Left ventricle myocardium inferior (tissue), 1 donor: Measurements from ENCODE around the gene PMFBP1. TPM values are rescaled to one million over a fixed set of nuclear protein-coding genes. Genes with fewer than 3 reads are reported as not detected.

Experiments used
- DNase-seq: peaks from one replicate; pipeline ENCODE4 v3.0.0-alpha.2; 2020
- H3K27ac ChIP-seq: fragments of 200-600 bp; replicated peaks from 2 replicates; pipeline ENCODE4 v1.8.0; 2021
- H3K27me3 ChIP-seq: fragments of 200-600 bp; 2 replicates; pipeline ENCODE4 v1.8.0; 2021; ENCODE audit warnings: low read depth
- H3K36me3 ChIP-seq: fragments of 200-600 bp; 2 replicates; pipeline ENCODE4 v1.8.0; 2021
- H3K4me1 ChIP-seq: fragments of 200-600 bp; 2 replicates; pipeline ENCODE4 v1.8.0; 2021
- H3K4me3 ChIP-seq: fragments of 200-600 bp; 2 replicates; pipeline ENCODE4 v1.8.0; 2021; ENCODE audit warnings: mild to moderate bottlenecking, moderate library complexity
- H3K9me3 ChIP-seq: fragments of 200-600 bp; replicated peaks from 2 replicates; pipeline ENCODE4 v1.8.0; 2021
- intact Hi-C: fragments of 100-400 bp; cut with micrococcal nuclease; formaldehyde crosslinking; loops from one replicate; pipeline ENCODE4 v1.11.0; 2022
- total RNA-seq: library from RNA; stranded (reverse); fragmentation: NEBNext Ultra II Directional; extraction: Animal tissue kit (Norgen Biotek cat#: 25700); gene quantifications from one replicate; pipeline ENCODE4 v1.2.1, GENCODE V29; 2021
- TF ChIP-seq, protein P1 (sequence below): fragments of 200-600 bp; IDR thresholded peaks from 2 replicates; pipeline ENCODE4 v1.8.0; 2021; ENCODE audit warnings: antibody characterized with exemption, mild to moderate bottlenecking, borderline replicate concordance
- donor health status: DM: no; HTN: yes; CAD: no; lungs with severe emphysema.

The PMFBP1 gene
- total RNA-seq, 1 donor from 2014 or later = 0.05 TPM

DNA sequence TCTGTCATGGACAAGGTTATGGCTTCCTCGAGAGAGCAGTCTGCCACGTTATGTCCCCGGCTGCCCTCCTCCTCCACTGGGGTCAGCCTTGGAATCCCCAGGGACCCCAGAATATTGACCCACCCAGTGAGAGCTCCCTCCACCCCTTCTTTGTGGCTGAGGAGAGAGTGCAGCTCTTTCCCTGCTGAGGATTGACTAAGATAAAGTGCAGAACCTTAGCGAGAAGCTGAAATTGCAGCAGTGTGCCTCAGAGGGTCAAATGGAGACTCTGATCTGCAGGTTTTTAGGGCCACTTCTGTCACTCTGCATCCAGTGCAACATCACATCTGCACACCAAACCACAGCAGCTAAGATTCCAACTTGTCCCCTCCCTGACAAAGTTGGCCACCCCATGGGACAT, 25.6 kb upstream of the PMFBP1 start:
- H3K9me3 ChIP-seq = no peaks in the 10 kb centered on the region
- H3K4me1 ChIP-seq = no peaks in the 10 kb centered on the region
- H3K36me3 ChIP-seq = no peaks in the 10 kb centered on the region
- no peak overlapping the region for H3K27ac ChIP-seq
- H3K27me3 ChIP-seq = peaks cover 37% of the 10 kb centered on the region
- TF ChIP-seq, protein P1, sequence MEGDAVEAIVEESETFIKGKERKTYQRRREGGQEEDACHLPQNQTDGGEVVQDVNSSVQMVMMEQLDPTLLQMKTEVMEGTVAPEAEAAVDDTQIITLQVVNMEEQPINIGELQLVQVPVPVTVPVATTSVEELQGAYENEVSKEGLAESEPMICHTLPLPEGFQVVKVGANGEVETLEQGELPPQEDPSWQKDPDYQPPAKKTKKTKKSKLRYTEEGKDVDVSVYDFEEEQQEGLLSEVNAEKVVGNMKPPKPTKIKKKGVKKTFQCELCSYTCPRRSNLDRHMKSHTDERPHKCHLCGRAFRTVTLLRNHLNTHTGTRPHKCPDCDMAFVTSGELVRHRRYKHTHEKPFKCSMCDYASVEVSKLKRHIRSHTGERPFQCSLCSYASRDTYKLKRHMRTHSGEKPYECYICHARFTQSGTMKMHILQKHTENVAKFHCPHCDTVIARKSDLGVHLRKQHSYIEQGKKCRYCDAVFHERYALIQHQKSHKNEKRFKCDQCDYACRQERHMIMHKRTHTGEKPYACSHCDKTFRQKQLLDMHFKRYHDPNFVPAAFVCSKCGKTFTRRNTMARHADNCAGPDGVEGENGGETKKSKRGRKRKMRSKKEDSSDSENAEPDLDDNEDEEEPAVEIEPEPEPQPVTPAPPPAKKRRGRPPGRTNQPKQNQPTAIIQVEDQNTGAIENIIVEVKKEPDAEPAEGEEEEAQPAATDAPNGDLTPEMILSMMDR = no peak
- no peak overlapping the region for H3K4me3 ChIP-seq
- intact Hi-C loops = no loop called here
- DNase-seq = no peak

DNA sequence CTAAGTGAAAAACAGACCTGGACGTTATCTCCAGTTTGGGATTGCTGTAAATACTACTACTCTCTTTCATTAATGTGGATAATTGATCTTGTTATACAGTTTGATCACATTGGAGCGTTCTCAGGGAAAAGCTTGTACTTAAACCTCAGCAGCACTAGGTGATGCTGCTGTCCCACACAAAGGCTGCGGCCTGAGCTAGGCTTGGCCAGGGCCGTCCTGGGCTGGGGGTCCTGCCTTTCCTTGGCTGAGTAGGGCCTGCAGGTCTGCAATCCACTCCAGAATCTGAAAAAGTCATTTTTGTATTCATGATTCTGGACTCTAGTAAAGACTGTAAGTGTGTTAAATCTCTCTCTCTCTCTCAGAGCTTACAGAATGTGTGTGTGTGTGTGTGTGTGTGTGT, 23.7 kb upstream of the PMFBP1 start:
- no peak overlapping the region for H3K27ac ChIP-seq
- no peaks in the 10 kb centered on the region for H3K4me1 ChIP-seq
- H3K36me3 ChIP-seq = no peaks in the 10 kb centered on the region
- DNase-seq = no peak
- H3K27me3 ChIP-seq = peaks cover 30% of the 10 kb centered on the region
- H3K4me3 ChIP-seq = no peak overlapping the region
- no peaks in the 10 kb centered on the region for H3K9me3 ChIP-seq
- intact Hi-C loops = no loop called here
- TF ChIP-seq, protein P1 = no peak

DNA sequence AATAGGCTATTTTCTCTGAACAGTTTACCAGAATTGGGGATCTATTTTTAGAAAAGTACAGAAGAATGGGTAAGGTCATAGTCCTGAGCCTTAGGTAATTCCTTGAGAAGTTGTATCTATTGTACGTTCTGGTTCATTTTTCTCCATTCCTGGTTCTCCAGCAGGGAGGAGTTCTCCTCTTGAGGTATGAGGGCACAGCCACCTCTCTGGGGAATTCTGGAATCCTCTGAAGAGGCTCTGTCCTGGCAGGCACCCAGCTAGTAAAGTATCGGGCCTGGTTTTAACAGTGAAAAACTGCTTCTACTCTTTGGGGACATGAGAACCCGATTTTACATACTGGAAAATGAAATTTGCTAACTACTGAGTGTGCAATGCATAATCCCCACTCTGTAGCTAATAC, 19.6 kb upstream of the PMFBP1 start:
- H3K4me1 ChIP-seq = no peaks in the 10 kb centered on the region
- H3K27me3 ChIP-seq = peaks cover 5% of the 10 kb centered on the region
- no peak for DNase-seq
- intact Hi-C loops = no loop called here
- H3K27ac ChIP-seq = no peak overlapping the region
- no peak overlapping the region for H3K4me3 ChIP-seq
- H3K36me3 ChIP-seq = no peaks in the 10 kb centered on the region
- peaks cover 8% of the 10 kb centered on the region for H3K9me3 ChIP-seq
- TF ChIP-seq, protein P1 = no peak

DNA sequence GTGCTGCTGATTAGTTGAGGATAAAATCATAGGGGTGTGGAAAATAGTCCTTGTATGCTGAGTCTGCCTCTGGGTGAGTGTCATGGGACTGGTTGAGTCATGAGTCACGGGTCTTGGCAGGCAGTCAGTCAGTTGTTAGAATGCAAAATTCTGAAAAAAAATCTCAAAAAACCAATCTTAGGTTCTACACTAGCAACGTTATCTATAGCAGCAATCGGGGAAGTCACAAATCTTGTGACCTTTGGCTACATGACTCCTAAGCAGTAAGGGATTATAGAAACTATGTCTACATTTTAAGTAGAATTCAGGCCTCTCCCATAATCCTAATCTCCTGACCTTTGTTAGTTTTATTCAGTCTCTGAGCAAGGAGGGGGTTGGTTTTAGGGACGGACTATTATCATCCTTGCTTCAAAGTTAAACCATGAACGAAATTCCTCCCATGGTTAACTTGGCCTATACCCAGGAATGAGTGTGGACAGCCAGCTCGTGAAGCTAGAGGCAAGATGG, 18.0 kb upstream of the PMFBP1 start:
- no peak for DNase-seq
- intact Hi-C loops = no loop called here
- Histone ChIP-seq H3K27me3 (peaks cover 6% of the 10 kb centered on the region), H3K27ac (no peak overlapping the region), H3K4me3 (no peak overlapping the region), H3K36me3 (no peaks in the 10 kb centered on the region), H3K4me1 (no peaks in the 10 kb centered on the region), H3K9me3 (peaks cover 8% of the 10 kb centered on the region)
- TF ChIP-seq, protein P1 = no peak

DNA sequence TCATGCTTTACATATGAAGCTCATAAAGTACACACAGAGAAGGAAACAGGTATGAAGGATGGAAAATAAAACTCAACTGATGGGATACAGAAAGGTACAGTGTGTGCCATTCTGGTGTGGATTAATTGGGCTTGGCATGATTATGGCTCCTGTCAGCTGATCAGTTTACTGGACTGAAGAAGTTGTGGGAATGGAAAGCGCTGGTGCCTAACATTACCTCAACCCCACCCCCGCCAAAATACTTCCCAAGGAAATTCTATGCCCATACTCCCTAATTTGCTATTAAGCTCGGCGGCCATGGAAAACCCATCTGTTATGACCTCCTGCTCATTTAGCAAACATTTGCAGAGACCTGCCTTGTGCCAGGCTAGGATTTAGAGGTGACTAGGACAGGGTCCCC, 16.6 kb upstream of the PMFBP1 start:
- no peaks in the 10 kb centered on the region for H3K36me3 ChIP-seq
- no peak overlapping the region for H3K27ac ChIP-seq
- TF ChIP-seq, protein P1 = no peak
- H3K4me1 ChIP-seq = no peaks in the 10 kb centered on the region
- no peak overlapping the region for H3K4me3 ChIP-seq
- no peak for DNase-seq
- peaks cover 4% of the 10 kb centered on the region for H3K27me3 ChIP-seq
- intact Hi-C loops = no loop called here
- H3K9me3 ChIP-seq = peaks cover 8% of the 10 kb centered on the region

DNA sequence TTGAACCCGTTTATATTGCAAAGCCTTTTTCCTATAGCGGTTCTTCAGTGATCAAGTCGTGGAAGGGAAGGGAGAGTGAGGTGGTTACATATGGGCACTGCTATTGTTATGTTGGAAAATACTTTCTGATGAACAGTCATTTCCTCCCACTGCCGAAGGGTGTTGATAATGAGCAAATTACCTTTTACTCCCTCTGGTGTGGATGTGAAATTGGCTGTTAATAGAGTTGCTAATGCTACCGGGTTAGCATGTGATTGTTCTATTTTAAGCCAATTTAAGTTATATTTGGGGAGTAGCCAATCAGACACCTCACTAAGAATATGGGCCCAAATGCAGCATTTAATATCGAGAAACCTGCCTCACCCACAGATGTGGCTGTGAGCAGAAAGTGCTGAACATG, 15.6 kb upstream of the PMFBP1 start:
- no peak overlapping the region for H3K27ac ChIP-seq
- peaks cover 4% of the 10 kb centered on the region for H3K27me3 ChIP-seq
- H3K4me1 ChIP-seq = no peaks in the 10 kb centered on the region
- intact Hi-C loops = no loop called here
- H3K4me3 ChIP-seq = no peak overlapping the region
- H3K36me3 ChIP-seq = no peaks in the 10 kb centered on the region
- DNase-seq = no peak
- TF ChIP-seq, protein P1 = no peak
- H3K9me3 ChIP-seq = peaks cover 8% of the 10 kb centered on the region
